NAMALWA (cell line): Measurements from ENCODE around the gene APBA2.
A peak's percentile ranks its signal among the peaks of the same experiment; 100 is the strongest.

ENCODE experiments used
- DNase-seq: peaks from one replicate; pipeline ENCODE4 v3.0.0-alpha.2; 2015; ENCODE audit warnings: low spot score

The APBA2 gene

GRCh38 chr15:28983432-28984311 lies 97.9 kb downstream of the APBA2 start:
- DNase-seq, result peak; percentile 7

GRCh38 chr15:28984421-28985315 lies 98.9 kb downstream of the APBA2 start:
- no peak for DNase-seq

- no peak for DNase-seq
Measured at GRCh38 chr15:28985316-28985645, 99.5 kb downstream of the APBA2 start.

- no peak for DNase-seq
Measured at GRCh38 chr15:28985691-28986090, 99.9 kb downstream of the APBA2 start.

GRCh38 chr15:28986108-28986507 lies 100.3 kb downstream of the APBA2 start:
- no peak for DNase-seq

- DNase-seq, result no peak
Measured at GRCh38 chr15:28986726-28987125, 101.0 kb downstream of the APBA2 start.

- DNase-seq, result no peak
Measured at GRCh38 chr15:28987337-28987736, 101.6 kb downstream of the APBA2 start.

- peak; percentile 55 for DNase-seq
Measured at GRCh38 chr15:28989239-28989830, 103.6 kb downstream of the APBA2 start.

- DNase-seq, result no peak
Measured at GRCh38 chr15:28989896-28990295, 104.1 kb downstream of the APBA2 start.

- no peak for DNase-seq
Measured at GRCh38 chr15:28990390-28990789, 104.6 kb downstream of the APBA2 start.

- no peak for DNase-seq
Measured at GRCh38 chr15:28991236-28992171, 105.7 kb downstream of the APBA2 start.

GRCh38 chr15:28992336-28992864 lies 106.6 kb downstream of the APBA2 start:
- DNase-seq, result no peak

- no peak for DNase-seq
Measured at GRCh38 chr15:28993051-28993719, 107.4 kb downstream of the APBA2 start.

- no peak for DNase-seq
Measured at GRCh38 chr15:28993720-28994053, 107.9 kb downstream of the APBA2 start.

- no peak for DNase-seq
Measured at GRCh38 chr15:28994142-28994830, 108.5 kb downstream of the APBA2 start.

- DNase-seq, result no peak
Measured at GRCh38 chr15:28994831-28995596, 109.2 kb downstream of the APBA2 start.

GRCh38 chr15:28995705-28996104 lies 109.9 kb downstream of the APBA2 start:
- no peak for DNase-seq

- no peak for DNase-seq
Measured at GRCh38 chr15:28996289-28996688, 110.5 kb downstream of the APBA2 start.

- DNase-seq, result no peak
Measured at GRCh38 chr15:28996953-28997352, 111.2 kb downstream of the APBA2 start.
